HG03442 (cell line): ENCODE results near the gene GAN.
A peak's percentile ranks its signal among the peaks of the same experiment; 100 is the strongest.

Experiments used
- ATAC-seq: cut with Tn5 transposase; IDR thresholded peaks from one replicate; pipeline ENCODE4 v1.9.1; 2021; ENCODE audit warnings: mild to moderate bottlenecking, moderate library complexity; ENCODE audit not compliant: unreplicated experiment

Gene GAN

GRCh38 chr16:81314603-81315270, at the start of gene GAN:
GAN (plus strand) TSS chr16:81314962; CDS start chr16:81315114, 152 bp downstream.
- ATAC-seq = peak; percentile 95

GRCh38 chr16:81265052-81265451, 49.7 kb upstream of the GAN start:
- no peak for ATAC-seq

GRCh38 chr16:81265658-81266451, 48.9 kb upstream of the GAN start:
- ATAC-seq = no peak

- no peak for ATAC-seq
Observed at GRCh38 chr16:81266680-81267095, 48.1 kb upstream of the GAN start.

GRCh38 chr16:81268509-81268908, 46.3 kb upstream of the GAN start:
- no peak for ATAC-seq

GRCh38 chr16:81273223-81273950, 41.4 kb upstream of the GAN start:
- no peak for ATAC-seq

GRCh38 chr16:81275064-81275532, 39.7 kb upstream of the GAN start:
- no peak for ATAC-seq

GRCh38 chr16:81275795-81276194, 39.0 kb upstream of the GAN start:
- no peak for ATAC-seq

GRCh38 chr16:81276323-81276722, 38.4 kb upstream of the GAN start:
- ATAC-seq = no peak

GRCh38 chr16:81277541-81278080, 37.2 kb upstream of the GAN start:
- no peak for ATAC-seq

- ATAC-seq = no peak
Observed at GRCh38 chr16:81278526-81278925, 36.2 kb upstream of the GAN start.

- ATAC-seq = no peak
Observed at GRCh38 chr16:81279392-81279791, 35.4 kb upstream of the GAN start.

- no peak for ATAC-seq
Observed at GRCh38 chr16:81280393-81280792, 34.4 kb upstream of the GAN start.

GRCh38 chr16:81283044-81283443, 31.7 kb upstream of the GAN start:
- no peak for ATAC-seq

- no peak for ATAC-seq
Observed at GRCh38 chr16:81284995-81285600, 29.7 kb upstream of the GAN start.

- ATAC-seq = no peak
Observed at GRCh38 chr16:81286190-81286589, 28.6 kb upstream of the GAN start.

- ATAC-seq = no peak
Observed at GRCh38 chr16:81291117-81291516, 23.6 kb upstream of the GAN start.

- no peak for ATAC-seq
Observed at GRCh38 chr16:81292936-81293335, 21.8 kb upstream of the GAN start.

GRCh38 chr16:81293909-81294802, 20.6 kb upstream of the GAN start:
- no peak for ATAC-seq

GRCh38 chr16:81296631-81297030, 18.1 kb upstream of the GAN start:
- no peak for ATAC-seq
